IPS DF 6.9 (cell line): Measurements from ENCODE around the gene LKAAEAR1.

Experiments
- DNase-seq: peaks from one replicate; pipeline ENCODE4 v3.0.0-alpha.2; 2013; ENCODE audit warnings: low read depth, low spot score
- H3K27ac ChIP-seq: one replicate; pipeline ENCODE4 v1.5.1; 2013; ENCODE audit warnings: low read length, control low read depth
- H3K27me3 ChIP-seq: 2 replicates; pipeline ENCODE4 v1.6.1; 2013; ENCODE audit warnings: mild to moderate bottlenecking, low read length; ENCODE audit not compliant: control insufficient read depth, insufficient read depth
- H3K36me3 ChIP-seq: 2 replicates; pipeline ENCODE4 v1.6.1; 2013; ENCODE audit warnings: low read length; ENCODE audit not compliant: control insufficient read depth, insufficient read depth
- H3K4me1 ChIP-seq: 2 replicates; pipeline ENCODE4 v1.6.1; 2013; ENCODE audit warnings: low read length; ENCODE audit not compliant: control insufficient read depth, insufficient read depth
- H3K4me3 ChIP-seq: 2 replicates; pipeline ENCODE4 v1.5.1; 2013; ENCODE audit warnings: mild to moderate bottlenecking, low read length
- H3K9me3 ChIP-seq: 2 replicates; pipeline ENCODE4 v1.6.1; 2013; ENCODE audit warnings: low read length, inconsistent platforms; ENCODE audit not compliant: control insufficient read depth, insufficient read depth
- WGBS: extraction: QIAGEN DNeasy Blood & Tissue Kit; methylation state at CpG from one replicate; pipeline ENCODE4 v1.1.7; 2013; ENCODE audit warnings: mixed read lengths, missing lambda C conversion rate; ENCODE audit not compliant: insufficient read length, insufficient coverage; 5-methylcytosine and 5-hydroxymethylcytosine counted together

LKAAEAR1 gene

GRCh38 chr20:64103871-64104666, 19.9 kb upstream of the LKAAEAR1 start:
- H3K27me3 ChIP-seq = no peaks in the 10 kb centered on the region; the same call in 1 of the 2 replicates
- no peaks in the 10 kb centered on the region for H3K9me3 ChIP-seq
- H3K27ac ChIP-seq = no peak overlapping the region
- no peaks in the 10 kb centered on the region for H3K36me3 ChIP-seq
- H3K4me3 ChIP-seq = no peak overlapping the region
- peaks cover 4% of the 10 kb centered on the region; the same call in 1 of the 2 replicates for H3K4me1 ChIP-seq
- no CpG with 5 or more reads among the region's 20 CpGs for WGBS
- no peak for DNase-seq

GRCh38 chr20:64102647-64103354, 18.6 kb upstream of the LKAAEAR1 start:
- no peak for DNase-seq
- Histone ChIP-seq H3K9me3 (no peaks in the 10 kb centered on the region), H3K27me3 (no peaks in the 10 kb centered on the region; the same call in 1 of the 2 replicates), H3K4me1 (peaks cover 4% of the 10 kb centered on the region; the same call in 1 of the 2 replicates), H3K27ac (no peak overlapping the region), H3K36me3 (no peaks in the 10 kb centered on the region), H3K4me3 (peak overlapping the region; percentile 47; the same call in 1 of the 2 replicates)
- WGBS = no CpG with 5 or more reads among the region's 30 CpGs

GRCh38 chr20:64101731-64102621, 17.8 kb upstream of the LKAAEAR1 start:
- H3K27ac ChIP-seq = no peak overlapping the region
- no peaks in the 10 kb centered on the region for H3K36me3 ChIP-seq
- peak overlapping the region; percentile 47 for H3K4me3 ChIP-seq
- peaks cover 4% of the 10 kb centered on the region; the same call in 1 of the 2 replicates for H3K4me1 ChIP-seq
- DNase-seq = no peak
- no peaks in the 10 kb centered on the region; the same call in 1 of the 2 replicates for H3K27me3 ChIP-seq
- WGBS = no CpG with 5 or more reads among the region's 64 CpGs
- H3K9me3 ChIP-seq = no peaks in the 10 kb centered on the region

- H3K4me3 ChIP-seq = no peak overlapping the region
- WGBS = no CpG with 5 or more reads among the region's 9 CpGs
- DNase-seq = no peak
- H3K36me3 ChIP-seq = no peaks in the 10 kb centered on the region
- H3K4me1 ChIP-seq = peaks cover 4% of the 10 kb centered on the region; the same call in 1 of the 2 replicates
- H3K27ac ChIP-seq = no peak overlapping the region
- no peaks in the 10 kb centered on the region; the same call in 1 of the 2 replicates for H3K27me3 ChIP-seq
- no peaks in the 10 kb centered on the region; the same call in 1 of the 2 replicates for H3K9me3 ChIP-seq
Measured at GRCh38 chr20:64100946-64101688, 16.9 kb upstream of the LKAAEAR1 start.

- Histone ChIP-seq H3K9me3 (no peaks in the 10 kb centered on the region; the same call in 1 of the 2 replicates), H3K27me3 (no peaks in the 10 kb centered on the region; the same call in 1 of the 2 replicates), H3K4me3 (no peak overlapping the region), H3K36me3 (no peaks in the 10 kb centered on the region), H3K4me1 (0 out of 2 replicates have a peak, but pooled peaks cover 4% of the 10 kb centered on the region), H3K27ac (no peak overlapping the region)
- WGBS = no CpG with 5 or more reads among the region's 4 CpGs
- DNase-seq = no peak
Measured at GRCh38 chr20:64100566-64100888, 16.3 kb upstream of the LKAAEAR1 start.

- no CpG with 5 or more reads among the region's 14 CpGs for WGBS
- DNase-seq = no peak
- no peak overlapping the region for H3K4me3 ChIP-seq
- no peaks in the 10 kb centered on the region for H3K36me3 ChIP-seq
- H3K4me1 ChIP-seq = 0 out of 2 replicates have a peak, but pooled peaks cover 4% of the 10 kb centered on the region
- no peaks in the 10 kb centered on the region; the same call in 1 of the 2 replicates for H3K9me3 ChIP-seq
- no peaks in the 10 kb centered on the region; the same call in 1 of the 2 replicates for H3K27me3 ChIP-seq
- no peak overlapping the region for H3K27ac ChIP-seq
Measured at GRCh38 chr20:64099880-64100565, 15.8 kb upstream of the LKAAEAR1 start.

GRCh38 chr20:64099086-64099786, 15.0 kb upstream of the LKAAEAR1 start:
- Histone ChIP-seq H3K4me1 (0 out of 2 replicates have a peak, but pooled peaks cover 4% of the 10 kb centered on the region), H3K36me3 (no peaks in the 10 kb centered on the region), H3K9me3 (no peaks in the 10 kb centered on the region; the same call in 1 of the 2 replicates), H3K27ac (no peak overlapping the region), H3K27me3 (no peaks in the 10 kb centered on the region; the same call in 1 of the 2 replicates), H3K4me3 (no peak overlapping the region)
- DNase-seq = no peak
- WGBS = no CpG with 5 or more reads among the region's 21 CpGs

GRCh38 chr20:64098471-64099013, 14.3 kb upstream of the LKAAEAR1 start:
- DNase-seq = no peak
- WGBS = no CpG with 5 or more reads among the region's 28 CpGs
- no peak overlapping the region for H3K27ac ChIP-seq
- H3K4me1 ChIP-seq = 0 out of 2 replicates have a peak, but pooled peaks cover 2% of the 10 kb centered on the region
- no peaks in the 10 kb centered on the region for H3K36me3 ChIP-seq
- no peak overlapping the region for H3K4me3 ChIP-seq
- no peaks in the 10 kb centered on the region; the same call in 1 of the 2 replicates for H3K9me3 ChIP-seq
- H3K27me3 ChIP-seq = no peaks in the 10 kb centered on the region; the same call in 1 of the 2 replicates
